ENCODE measurements around the gene LTF. TPM values are rescaled to one million over a fixed set of nuclear protein-coding genes. Genes with fewer than 3 reads are reported as not detected.

LTF gene
- total and polyA plus RNA-seq, 2 donors, result 0.66 to 3.3 TPM

DNA sequence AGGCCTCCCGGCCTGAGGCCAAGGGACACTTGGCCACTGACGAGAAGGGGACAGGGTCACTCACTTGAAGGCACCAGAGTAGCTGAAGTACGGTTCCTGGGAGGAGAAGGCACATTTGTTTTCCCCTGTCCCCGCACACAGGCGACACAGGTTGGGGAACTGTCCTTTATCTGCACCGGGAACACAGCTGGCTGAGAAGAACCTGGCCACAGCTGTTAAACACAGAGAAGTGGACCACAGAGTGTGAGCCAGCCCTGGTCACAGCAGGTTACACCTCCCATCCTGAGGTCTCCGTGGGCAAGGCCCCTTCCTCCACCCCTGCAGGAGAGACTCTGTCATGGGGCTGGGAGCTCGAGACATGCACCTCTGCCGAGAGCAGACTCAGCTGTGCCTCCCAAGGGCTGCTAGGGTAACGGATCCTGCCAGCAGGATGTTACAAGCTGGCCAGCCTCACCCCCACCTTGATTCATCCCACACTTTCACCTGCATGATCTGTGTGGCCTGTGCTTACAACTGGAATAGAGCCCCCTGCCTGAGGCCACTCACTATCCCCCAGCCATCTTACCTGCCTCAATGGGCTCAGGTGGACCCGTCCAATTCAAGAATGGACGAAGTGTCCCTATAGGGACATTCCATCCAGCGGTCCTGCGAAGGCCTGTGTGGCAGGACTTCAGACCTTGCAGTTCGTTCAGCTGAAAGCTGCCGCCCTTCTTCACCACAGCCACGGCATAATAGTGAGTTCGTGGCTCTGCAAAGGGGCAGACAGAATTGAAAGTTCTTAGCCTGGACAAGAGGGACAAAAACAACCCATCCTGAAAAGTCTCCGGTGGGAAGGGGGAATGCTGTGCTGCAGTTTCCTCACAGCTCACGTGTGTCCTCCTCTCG, 9.2 kb downstream of the LTF start:
- no peak overlapping the region for H3K4me3 ChIP-seq (ENCODE audit: low read depth, low read length)
- DNase-seq (ENCODE audit: extremely low spot score), result no peak
- 83% methylated on average over 21 of the region's 21 CpGs for WGBS
- H3K4me1 ChIP-seq (ENCODE audit: insufficient read depth), result no peaks in the 10 kb centered on the region
- H3K36me3 ChIP-seq (ENCODE audit: insufficient read depth), result no peaks in the 10 kb centered on the region
- no peak overlapping the region for H3K27ac ChIP-seq (ENCODE audit: low read depth)

DNA sequence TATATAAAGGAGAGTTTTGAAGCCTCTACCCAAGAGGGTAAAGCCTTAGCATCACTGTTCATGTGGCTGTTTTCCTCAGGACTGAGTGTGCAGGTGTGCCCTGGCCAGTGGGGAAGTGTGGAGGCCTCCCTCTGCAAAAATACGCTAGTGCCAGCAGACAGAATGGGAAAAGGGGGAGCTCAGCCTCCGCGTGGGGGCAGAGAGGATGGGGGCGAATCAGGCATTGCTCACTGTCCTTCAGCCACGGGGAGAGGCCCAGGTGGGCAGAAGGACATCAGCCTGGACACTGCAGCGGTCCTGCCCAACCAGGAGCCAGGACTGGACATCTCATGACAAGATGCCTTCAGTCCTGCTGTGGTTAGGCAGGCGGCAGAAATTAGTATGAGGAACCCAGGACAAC, 10.1 kb downstream of the LTF start:
- WGBS, result 81% methylated on average over 7 of the region's 7 CpGs
- Histone ChIP-seq H3K4me1 (ENCODE audit: insufficient read depth) (no peaks in the 10 kb centered on the region), H3K4me3 (ENCODE audit: low read depth, low read length) (no peak overlapping the region), H3K36me3 (ENCODE audit: insufficient read depth) (no peaks in the 10 kb centered on the region), H3K27ac (ENCODE audit: low read depth) (no peak overlapping the region)
- no peak for DNase-seq (ENCODE audit: extremely low spot score)

GRCh38 chr3:46454209-46454595, 10.5 kb downstream of the LTF start:
- Histone ChIP-seq H3K36me3 (ENCODE audit: insufficient read depth) (no peaks in the 10 kb centered on the region), H3K4me1 (ENCODE audit: insufficient read depth) (no peaks in the 10 kb centered on the region), H3K27ac (ENCODE audit: low read depth) (no peak overlapping the region), H3K4me3 (ENCODE audit: low read depth, low read length) (no peak overlapping the region)
- DNase-seq (ENCODE audit: extremely low spot score), result no peak
- WGBS, result 46% methylated on average over 3 of the region's 3 CpGs

DNA sequence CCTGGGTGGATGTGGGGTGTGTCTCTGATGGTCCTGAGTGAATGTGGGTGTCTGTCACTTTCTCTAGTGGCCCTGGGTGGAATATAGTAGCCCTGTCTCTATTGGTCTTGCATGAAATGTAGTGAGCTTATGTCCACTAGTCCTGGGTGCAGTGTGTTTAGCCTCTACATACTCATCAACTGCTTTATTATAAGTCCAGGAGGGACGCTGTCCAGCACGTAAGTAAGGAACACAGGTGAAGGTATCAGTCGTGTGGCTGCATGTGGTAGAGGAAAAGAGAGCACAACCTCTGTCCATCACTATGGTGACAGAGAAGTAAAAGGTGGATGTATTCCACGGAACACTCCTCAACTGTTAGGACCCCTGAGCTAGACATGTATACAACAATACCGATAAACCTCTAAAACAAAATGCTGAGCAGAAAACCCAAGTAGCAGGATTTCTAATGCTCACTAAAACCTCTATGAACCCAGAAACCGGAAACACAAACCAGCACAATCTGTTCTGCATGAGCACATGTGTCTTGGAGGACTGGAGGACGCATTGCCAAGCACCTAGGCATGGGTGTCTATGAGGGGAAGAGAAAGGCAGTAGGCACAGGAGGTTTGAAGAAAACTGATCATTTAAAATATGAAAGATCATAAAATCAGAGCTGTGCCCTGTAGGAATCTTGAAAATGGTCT, 11.0 kb downstream of the LTF start:
- no peaks in the 10 kb centered on the region for H3K4me1 ChIP-seq (ENCODE audit: insufficient read depth)
- WGBS, result 70% methylated on average over 7 of the region's 7 CpGs
- DNase-seq (ENCODE audit: extremely low spot score), result no peak

DNA sequence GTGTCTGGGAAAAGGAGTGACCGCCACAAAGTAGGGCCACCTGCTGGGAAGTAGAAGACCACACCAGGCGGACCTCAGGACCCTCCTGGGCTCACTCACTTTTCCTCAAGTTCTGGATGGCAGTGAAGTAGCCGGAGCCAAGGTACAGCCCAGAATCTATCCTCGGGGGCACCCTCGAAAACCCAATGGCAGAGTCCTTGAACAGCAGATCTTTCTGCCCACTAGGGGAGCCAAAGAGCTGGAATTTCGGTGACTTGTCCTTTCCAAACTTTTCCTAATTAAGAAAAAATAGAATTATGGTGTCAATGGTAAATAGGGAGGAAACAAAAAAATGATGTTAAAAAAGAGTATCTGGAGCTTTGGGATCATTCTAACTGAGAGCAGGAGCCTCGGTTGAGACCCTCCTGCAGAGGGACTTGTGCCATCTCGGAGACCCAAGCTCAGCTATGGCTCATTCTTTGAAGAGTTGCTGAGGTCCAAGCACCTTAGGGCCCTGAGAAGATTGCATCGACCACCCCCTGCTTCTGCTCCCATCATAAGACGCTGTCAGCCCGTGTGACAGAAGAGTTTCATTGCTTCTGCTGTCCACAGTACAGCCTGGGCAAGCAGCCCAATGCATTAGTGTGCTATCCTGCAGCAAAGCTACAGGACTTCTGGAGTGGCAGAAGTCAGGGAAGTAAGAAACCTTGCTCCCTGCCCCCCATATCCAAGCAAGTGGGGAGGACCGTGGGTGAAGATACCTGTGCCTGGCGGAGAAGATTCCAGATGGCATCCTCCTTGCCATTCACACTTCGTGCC, 14.8 kb downstream of the LTF start:
- 72% methylated on average over 14 of the region's 14 CpGs for WGBS
- no peak overlapping the region for H3K27ac ChIP-seq (ENCODE audit: low read depth)

More for the DNA sequence above, 11.0 kb downstream of the LTF start:
- Histone ChIP-seq H3K27ac (ENCODE audit: low read depth) (no peak overlapping the region), H3K4me3 (ENCODE audit: low read depth, low read length) (no peak overlapping the region), H3K36me3 (ENCODE audit: insufficient read depth) (no peaks in the 10 kb centered on the region)

DNA sequence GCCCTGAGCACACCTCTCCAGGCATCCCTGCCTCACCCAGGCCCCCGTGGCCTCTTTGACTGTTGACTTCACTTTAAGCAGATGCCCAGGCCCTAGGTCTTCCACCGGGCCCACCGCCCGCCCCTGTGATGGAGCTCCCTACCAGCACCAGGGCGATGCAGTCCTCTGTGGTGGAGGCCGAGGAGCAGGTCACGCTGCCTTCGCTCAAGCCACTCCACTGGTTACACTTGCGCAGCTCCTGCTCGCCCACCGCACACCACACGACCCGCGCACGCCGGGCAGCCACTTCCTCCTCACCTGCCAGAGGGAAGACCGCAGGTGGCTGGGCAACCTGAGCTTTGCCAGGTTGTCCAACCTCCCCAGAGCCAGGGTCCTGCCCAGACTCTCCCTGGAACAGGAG, 16.0 kb downstream of the LTF start:
- H3K27ac ChIP-seq (ENCODE audit: low read depth), result no peak overlapping the region
- H3K36me3 ChIP-seq (ENCODE audit: insufficient read depth), result no peaks in the 10 kb centered on the region
- H3K4me1 ChIP-seq (ENCODE audit: insufficient read depth), result no peaks in the 10 kb centered on the region
- 92% methylated on average over 17 of the region's 17 CpGs for whole genome bisulfite sequencing
- no peak overlapping the region for H3K4me3 ChIP-seq (ENCODE audit: low read depth, low read length)
- no peak for DNase-seq (ENCODE audit: extremely low spot score)

More for the DNA sequence above, 14.8 kb downstream of the LTF start:
- no peaks in the 10 kb centered on the region for H3K36me3 ChIP-seq (ENCODE audit: insufficient read depth)
- DNase-seq (ENCODE audit: extremely low spot score), result no peak
- H3K4me3 ChIP-seq (ENCODE audit: low read depth, low read length), result no peak overlapping the region
- no peaks in the 10 kb centered on the region for H3K4me1 ChIP-seq (ENCODE audit: insufficient read depth)

GRCh38 chr3:46447228-46447985, 17.3 kb downstream of the LTF start:
- DNase-seq (ENCODE audit: extremely low spot score), result no peak
- Histone ChIP-seq H3K36me3 (ENCODE audit: insufficient read depth) (no peaks in the 10 kb centered on the region), H3K4me1 (ENCODE audit: insufficient read depth) (no peaks in the 10 kb centered on the region), H3K27ac (ENCODE audit: low read depth) (no peak overlapping the region), H3K4me3 (ENCODE audit: low read depth, low read length) (no peak overlapping the region)
- WGBS, result 56% methylated on average over 5 of the region's 5 CpGs

DNA sequence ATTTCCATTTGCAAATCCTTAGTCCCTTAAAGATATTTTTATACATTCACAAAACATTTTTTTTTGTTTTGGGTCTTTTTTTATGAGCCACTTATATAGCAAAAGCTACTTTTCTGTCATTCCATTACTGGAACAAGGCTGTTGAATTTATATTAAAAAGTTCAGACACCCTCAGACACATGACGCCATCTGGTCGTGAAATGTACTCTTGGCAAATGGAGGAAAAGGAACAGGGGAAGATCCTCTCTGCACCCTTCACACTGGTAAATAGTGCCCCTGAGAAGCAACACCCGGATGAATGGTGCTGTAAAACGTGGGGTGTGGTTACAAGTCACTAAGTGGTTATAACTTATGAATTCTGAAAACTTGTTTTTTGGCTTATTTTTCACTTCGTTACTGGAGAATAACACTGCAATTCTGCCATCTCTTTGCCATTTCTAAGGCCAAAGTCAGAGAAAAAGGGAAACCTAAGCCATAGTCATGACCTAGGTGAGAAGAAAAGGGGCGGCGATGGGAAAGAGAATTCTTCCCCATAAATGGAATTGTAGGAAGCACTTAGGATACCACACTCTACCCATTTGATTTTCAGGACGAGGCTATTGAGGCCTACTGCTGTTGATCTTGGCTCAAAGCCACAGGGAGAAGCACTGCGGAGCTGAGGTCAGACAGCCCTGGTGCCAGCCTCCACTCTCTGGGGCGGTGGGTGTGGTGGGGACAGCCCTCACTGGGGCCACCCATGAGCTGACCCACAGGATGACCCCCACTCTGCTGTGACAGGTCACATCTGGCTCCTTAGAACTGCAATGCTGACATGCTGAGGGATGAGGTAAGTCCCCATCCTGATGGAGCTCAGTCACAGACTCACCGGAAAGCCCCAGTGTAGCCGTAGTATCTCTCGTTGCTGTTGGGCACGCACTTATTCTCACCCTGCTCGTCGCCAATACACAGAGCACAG, 21.9 kb downstream of the LTF start:
- DNase-seq (ENCODE audit: extremely low spot score), result no peak
- 74% methylated on average over 16 of the region's 16 CpGs for WGBS
- no peak overlapping the region for H3K27ac ChIP-seq (ENCODE audit: low read depth)
- H3K4me3 ChIP-seq (ENCODE audit: low read depth, low read length), result no peak overlapping the region
- H3K36me3 ChIP-seq (ENCODE audit: insufficient read depth), result no peaks in the 10 kb centered on the region
- H3K4me1 ChIP-seq (ENCODE audit: insufficient read depth), result no peaks in the 10 kb centered on the region

GRCh38 chr3:46440531-46441294, 24.0 kb downstream of the LTF start:
- DNase-seq (ENCODE audit: extremely low spot score), result no peak
- 68% methylated on average over 4 of the region's 4 CpGs for WGBS
- no peak overlapping the region for H3K27ac ChIP-seq (ENCODE audit: low read depth)
- no peak overlapping the region for H3K4me3 ChIP-seq (ENCODE audit: low read depth, low read length)
- H3K36me3 ChIP-seq (ENCODE audit: insufficient read depth), result no peaks in the 10 kb centered on the region
- H3K4me1 ChIP-seq (ENCODE audit: insufficient read depth), result no peaks in the 10 kb centered on the region

- Histone ChIP-seq H3K4me1 (ENCODE audit: insufficient read depth) (no peaks in the 10 kb centered on the region), H3K36me3 (ENCODE audit: insufficient read depth) (no peaks in the 10 kb centered on the region), H3K27ac (ENCODE audit: low read depth) (no peak overlapping the region), H3K4me3 (ENCODE audit: low read depth, low read length) (no peak overlapping the region)
- WGBS, result 93% methylated on average over 3 of the region's 3 CpGs
- no peak for DNase-seq (ENCODE audit: extremely low spot score)
Observed at GRCh38 chr3:46438831-46439230, 25.9 kb downstream of the LTF start.

GRCh38 chr3:46435081-46435726, 29.5 kb downstream of the LTF start:
- DNase-seq (ENCODE audit: extremely low spot score), result no peak
- 88% methylated on average over 3 of the region's 3 CpGs for WGBS
- H3K27ac ChIP-seq (ENCODE audit: low read depth), result no peak overlapping the region
- no peak overlapping the region for H3K4me3 ChIP-seq (ENCODE audit: low read depth, low read length)
- no peaks in the 10 kb centered on the region for H3K36me3 ChIP-seq (ENCODE audit: insufficient read depth)
- H3K4me1 ChIP-seq (ENCODE audit: insufficient read depth), result no peaks in the 10 kb centered on the region

All from urinary bladder (tissue), 4 donors.